ENCODE data around the gene GPR78.

GPR78 gene

GRCh38 chr4:8601086-8601485 is 20.9 kb downstream of the GPR78 start:
- no peak for DNase-seq

- DNase-seq: no peak
These were observed 21.4 kb downstream of the GPR78 start for GRCh38 chr4:8601556-8601955.

GRCh38 chr4:8602686-8603430 is 22.7 kb downstream of the GPR78 start:
- DNase-seq: no peak

- DNase-seq: no peak
These were observed 23.7 kb downstream of the GPR78 start for GRCh38 chr4:8603931-8604330.

GRCh38 chr4:8605289-8605688 is 25.1 kb downstream of the GPR78 start:
- DNase-seq: no peak

GRCh38 chr4:8606476-8606875 is 26.3 kb downstream of the GPR78 start:
- no peak for DNase-seq

GRCh38 chr4:8606966-8607365 is 26.8 kb downstream of the GPR78 start:
- DNase-seq: no peak

GRCh38 chr4:8607603-8608481 is 27.6 kb downstream of the GPR78 start:
- peak; percentile 65 for DNase-seq

- DNase-seq: no peak
These were observed 28.7 kb downstream of the GPR78 start for GRCh38 chr4:8608714-8609391.

GRCh38 chr4:8609406-8609805 is 29.2 kb downstream of the GPR78 start:
- no peak for DNase-seq

GRCh38 chr4:8609824-8610350 is 29.7 kb downstream of the GPR78 start:
- no peak for DNase-seq

GRCh38 chr4:8610858-8611616 is 30.8 kb downstream of the GPR78 start:
- DNase-seq: no peak

GRCh38 chr4:8612646-8613045 is 32.5 kb downstream of the GPR78 start:
- no peak for DNase-seq

GRCh38 chr4:8613421-8614364 is 33.5 kb downstream of the GPR78 start:
- no peak for DNase-seq

- no peak for DNase-seq
These were observed 34.4 kb downstream of the GPR78 start for GRCh38 chr4:8614365-8615193.

- no peak for DNase-seq
These were observed 35.2 kb downstream of the GPR78 start for GRCh38 chr4:8615366-8615765.

GRCh38 chr4:8615921-8616787 is 36.0 kb downstream of the GPR78 start:
- DNase-seq: no peak

GRCh38 chr4:8616831-8617230 is 36.6 kb downstream of the GPR78 start:
- DNase-seq: no peak

- no peak for DNase-seq
These were observed 37.4 kb downstream of the GPR78 start for GRCh38 chr4:8617486-8618040.

Data from activated CD4-positive, alpha-beta T cell treated with anti-CD3 and anti-CD28 coated beads for 48 hours (primary cell).